ENCODE data around the gene TRMT1L.

TRMT1L gene

GRCh38 chr1:185129708-185130107 is 27.0 kb downstream of the TRMT1L start:
- no peak overlapping the region for H2AFZ ChIP-seq (ENCODE audit: low read length)
- H3K9me3 ChIP-seq (replicated peaks in 1 of 2; ENCODE audit: control insufficient read depth in 2 of 2, insufficient read depth in 1 of 2, low read depth in 1 of 2, low read length in 2 of 2), result peaks cover 0 to 16% of the 10 kb centered on the region in 2 donors
- peaks cover 3 to 78% of the 10 kb centered on the region in 2 donors for H3K36me3 ChIP-seq (replicated peaks in 1 of 2; ENCODE audit: control insufficient read depth in 2 of 2, insufficient read depth in 2 of 2, low read length in 2 of 2)
- H3K23ac ChIP-seq (ENCODE audit: low read depth, low read length, poor library complexity), result no peak overlapping the region
- DNase-seq (ENCODE audit: low spot score), result no peak
- H3K4me3 ChIP-seq (ENCODE audit: low read length in 2 of 2), result no peak overlapping the region
- H3K9ac ChIP-seq (ENCODE audit: low read depth, low read length, poor library complexity), result no peak overlapping the region
- H3K4ac ChIP-seq (ENCODE audit: low read length), result no peak overlapping the region
- WGBS, 2 donors (ENCODE audit: extremely low coverage in 2 of 2, insufficient read length in 2 of 2, insufficient replicate concordance in 1 of 2), result no CpG with 5 or more reads among the region's 2 CpGs
- no peak overlapping the region for H3K18ac ChIP-seq (ENCODE audit: low read length)
- no peak overlapping the region for H2BK5ac ChIP-seq (ENCODE audit: low read length)
- H4K8ac ChIP-seq (ENCODE audit: low read depth, low read length), result no peak overlapping the region
- no peaks in the 10 kb centered on the region for H3K4me1 ChIP-seq (ENCODE audit: control insufficient read depth in 2 of 2, insufficient read depth in 1 of 2, low read depth in 1 of 2, low read length in 2 of 2)
- H2AK5ac ChIP-seq (ENCODE audit: low read depth, low read length), result no peak overlapping the region
- H4K91ac ChIP-seq (ENCODE audit: low read depth, low read length, poor library complexity), result no peak overlapping the region
- H3K79me1 ChIP-seq (ENCODE audit: low read depth, low read length), result no peaks in the 10 kb centered on the region
- H3K14ac ChIP-seq (ENCODE audit: low read length), result no peak overlapping the region
- no peak overlapping the region for H3K4me2 ChIP-seq (ENCODE audit: insufficient read depth, low read length, poor library complexity, severe bottlenecking)
- H2BK15ac ChIP-seq (ENCODE audit: low read length), result no peak overlapping the region
- H3K27me3 ChIP-seq (ENCODE audit: control insufficient read depth in 3 of 3, insufficient read depth in 3 of 3, low read depth in 1 of 3, low read length in 3 of 3), result no peaks in the 10 kb centered on the region
- no peak overlapping the region for H2BK120ac ChIP-seq (ENCODE audit: low read depth, low read length)
- no peak overlapping the region for H3K27ac ChIP-seq (replicated peaks; ENCODE audit: low read length)
- no peak overlapping the region for H2BK12ac ChIP-seq (ENCODE audit: low read length)

DNA sequence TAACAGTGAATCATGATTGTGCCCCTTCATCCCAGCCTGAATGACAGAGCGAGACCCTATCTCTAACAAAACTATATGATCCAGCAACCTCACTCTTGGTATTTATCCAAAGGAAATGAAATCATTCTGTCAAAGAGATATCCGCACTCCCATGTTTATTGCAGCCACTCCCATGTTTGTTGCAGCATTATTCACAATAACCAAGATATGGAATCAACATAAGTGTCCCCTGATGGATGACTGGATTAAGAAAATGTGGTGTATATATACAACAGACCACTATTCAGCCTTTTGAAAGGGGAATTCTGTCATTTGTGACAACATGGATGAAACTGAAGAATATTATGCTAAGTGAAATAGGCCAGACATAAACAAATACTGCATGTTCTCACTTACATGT is 44.4 kb downstream of the TRMT1L start:
- H2AK5ac ChIP-seq (ENCODE audit: low read depth, low read length), result no peak overlapping the region
- no peak overlapping the region for H4K8ac ChIP-seq (ENCODE audit: low read depth, low read length)
- peaks cover 0 to 4% of the 10 kb centered on the region in 2 donors for H3K9me3 ChIP-seq (replicated peaks in 1 of 2; ENCODE audit: control insufficient read depth in 2 of 2, insufficient read depth in 1 of 2, low read depth in 1 of 2, low read length in 2 of 2)
- no peak overlapping the region for H3K4ac ChIP-seq (ENCODE audit: low read length)
- no peak overlapping the region for H3K4me2 ChIP-seq (ENCODE audit: insufficient read depth, low read length, poor library complexity, severe bottlenecking)
- H3K4me1 ChIP-seq (ENCODE audit: control insufficient read depth in 2 of 2, insufficient read depth in 1 of 2, low read depth in 1 of 2, low read length in 2 of 2), result no peaks in the 10 kb centered on the region
- no peak for DNase-seq (ENCODE audit: low spot score)
- no peak overlapping the region for H3K23ac ChIP-seq (ENCODE audit: low read depth, low read length, poor library complexity)
- H2BK120ac ChIP-seq (ENCODE audit: low read depth, low read length), result no peak overlapping the region
- no peak overlapping the region for H4K91ac ChIP-seq (ENCODE audit: low read depth, low read length, poor library complexity)
- H3K79me1 ChIP-seq (ENCODE audit: low read depth, low read length), result no peaks in the 10 kb centered on the region
- H3K27ac ChIP-seq (replicated peaks; ENCODE audit: low read length), result no peak overlapping the region
- no peak overlapping the region for H2BK5ac ChIP-seq (ENCODE audit: low read length)
- WGBS, 2 donors (ENCODE audit: extremely low coverage in 2 of 2, insufficient read length in 2 of 2, insufficient replicate concordance in 1 of 2), result no CpG with 5 or more reads among the region's 2 CpGs
- no peak overlapping the region for H3K14ac ChIP-seq (ENCODE audit: low read length)
- peaks cover 0 to under 1% of the 10 kb centered on the region in 2 donors for H3K36me3 ChIP-seq (replicated peaks in 1 of 2; ENCODE audit: control insufficient read depth in 2 of 2, insufficient read depth in 2 of 2, low read length in 2 of 2)
- no peak overlapping the region for H2BK15ac ChIP-seq (ENCODE audit: low read length)
- H3K4me3 ChIP-seq (ENCODE audit: low read length in 2 of 2), result no peak overlapping the region
- H3K9ac ChIP-seq (ENCODE audit: low read depth, low read length, poor library complexity), result no peak overlapping the region
- H2BK12ac ChIP-seq (ENCODE audit: low read length), result no peak overlapping the region
- no peak overlapping the region for H3K18ac ChIP-seq (ENCODE audit: low read length)
- H2AFZ ChIP-seq (ENCODE audit: low read length), result no peak overlapping the region
- no peaks in the 10 kb centered on the region for H3K27me3 ChIP-seq (ENCODE audit: control insufficient read depth in 3 of 3, insufficient read depth in 3 of 3, low read depth in 1 of 3, low read length in 3 of 3)

DNA sequence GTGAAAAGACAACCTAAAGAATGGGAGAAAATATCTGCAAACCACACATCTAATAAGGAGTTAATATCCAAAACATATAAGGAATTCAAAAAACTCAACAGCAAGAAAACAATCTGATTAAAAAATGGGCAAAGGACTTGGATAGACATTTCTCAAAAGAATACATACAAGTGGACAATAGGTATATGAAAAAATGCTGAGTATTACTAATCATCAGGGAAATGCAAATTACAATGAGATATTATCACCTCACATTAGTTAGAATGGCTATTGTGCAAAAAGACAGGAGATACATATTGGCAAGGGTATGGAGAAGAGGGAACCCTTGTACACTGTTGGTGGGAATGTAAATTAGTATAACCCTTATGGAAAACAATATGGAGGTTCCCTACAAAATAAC is 44.9 kb downstream of the TRMT1L start:
- H3K79me1 ChIP-seq (ENCODE audit: low read depth, low read length), result no peaks in the 10 kb centered on the region
- H3K36me3 ChIP-seq (replicated peaks in 1 of 2; ENCODE audit: control insufficient read depth in 2 of 2, insufficient read depth in 2 of 2, low read length in 2 of 2), result no peaks in the 10 kb centered on the region
- no peak overlapping the region for H3K18ac ChIP-seq (ENCODE audit: low read length)
- H3K27ac ChIP-seq (replicated peaks; ENCODE audit: low read length), result no peak overlapping the region
- H3K27me3 ChIP-seq (ENCODE audit: control insufficient read depth in 3 of 3, insufficient read depth in 3 of 3, low read depth in 1 of 3, low read length in 3 of 3), result no peaks in the 10 kb centered on the region
- no peak overlapping the region for H3K4ac ChIP-seq (ENCODE audit: low read length)
- no peak overlapping the region for H3K23ac ChIP-seq (ENCODE audit: low read depth, low read length, poor library complexity)
- no peak overlapping the region for H2BK12ac ChIP-seq (ENCODE audit: low read length)
- no peak overlapping the region for H3K4me2 ChIP-seq (ENCODE audit: insufficient read depth, low read length, poor library complexity, severe bottlenecking)
- H3K9me3 ChIP-seq (replicated peaks in 1 of 2; ENCODE audit: control insufficient read depth in 2 of 2, insufficient read depth in 1 of 2, low read depth in 1 of 2, low read length in 2 of 2), result peaks cover 0 to 4% of the 10 kb centered on the region in 2 donors
- no peak overlapping the region for H2AFZ ChIP-seq (ENCODE audit: low read length)
- no peak overlapping the region for H2BK120ac ChIP-seq (ENCODE audit: low read depth, low read length)
- no peaks in the 10 kb centered on the region for H3K4me1 ChIP-seq (ENCODE audit: control insufficient read depth in 2 of 2, insufficient read depth in 1 of 2, low read depth in 1 of 2, low read length in 2 of 2)
- H4K8ac ChIP-seq (ENCODE audit: low read depth, low read length), result no peak overlapping the region
- H4K91ac ChIP-seq (ENCODE audit: low read depth, low read length, poor library complexity), result no peak overlapping the region
- no peak overlapping the region for H2BK15ac ChIP-seq (ENCODE audit: low read length)
- H3K9ac ChIP-seq (ENCODE audit: low read depth, low read length, poor library complexity), result no peak overlapping the region
- no peak overlapping the region for H3K14ac ChIP-seq (ENCODE audit: low read length)
- no peak overlapping the region for H2AK5ac ChIP-seq (ENCODE audit: low read depth, low read length)
- no peak overlapping the region for H3K4me3 ChIP-seq (ENCODE audit: low read length in 2 of 2)
- H2BK5ac ChIP-seq (ENCODE audit: low read length), result no peak overlapping the region
- no peak for DNase-seq (ENCODE audit: low spot score)

- no peak overlapping the region for H3K4ac ChIP-seq (ENCODE audit: low read length)
Measured at GRCh38 chr1:185110145-185110544, 46.6 kb downstream of the TRMT1L start.

More at GRCh38 chr1:185110145-185110544, 46.6 kb downstream of the TRMT1L start:
- H3K4me1 ChIP-seq (ENCODE audit: control insufficient read depth in 2 of 2, insufficient read depth in 1 of 2, low read depth in 1 of 2, low read length in 2 of 2), result no peaks in the 10 kb centered on the region
- H3K79me1 ChIP-seq (ENCODE audit: low read depth, low read length), result no peaks in the 10 kb centered on the region
- no peaks in the 10 kb centered on the region for H3K36me3 ChIP-seq (replicated peaks in 1 of 2; ENCODE audit: control insufficient read depth in 2 of 2, insufficient read depth in 2 of 2, low read length in 2 of 2)
- no peak overlapping the region for H3K9ac ChIP-seq (ENCODE audit: low read depth, low read length, poor library complexity)
- H3K27me3 ChIP-seq (ENCODE audit: control insufficient read depth in 3 of 3, insufficient read depth in 3 of 3, low read depth in 1 of 3, low read length in 3 of 3), result no peaks in the 10 kb centered on the region
- no peak overlapping the region for H2BK12ac ChIP-seq (ENCODE audit: low read length)
- no peak overlapping the region for H2AK5ac ChIP-seq (ENCODE audit: low read depth, low read length)
- no peak overlapping the region for H3K4me2 ChIP-seq (ENCODE audit: insufficient read depth, low read length, poor library complexity, severe bottlenecking)
- no peak overlapping the region for H3K4me3 ChIP-seq (ENCODE audit: low read length in 2 of 2)
- no peak overlapping the region for H3K23ac ChIP-seq (ENCODE audit: low read depth, low read length, poor library complexity)
- H3K18ac ChIP-seq (ENCODE audit: low read length), result no peak overlapping the region
- no peak overlapping the region for H4K8ac ChIP-seq (ENCODE audit: low read depth, low read length)
- H2AFZ ChIP-seq (ENCODE audit: low read length), result no peak overlapping the region
- H2BK120ac ChIP-seq (ENCODE audit: low read depth, low read length), result no peak overlapping the region
- H3K14ac ChIP-seq (ENCODE audit: low read length), result no peak overlapping the region
- no peak overlapping the region for H2BK15ac ChIP-seq (ENCODE audit: low read length)
- no peak overlapping the region for H2BK5ac ChIP-seq (ENCODE audit: low read length)
- peaks cover 0 to 4% of the 10 kb centered on the region in 2 donors for H3K9me3 ChIP-seq (replicated peaks in 1 of 2; ENCODE audit: control insufficient read depth in 2 of 2, insufficient read depth in 1 of 2, low read depth in 1 of 2, low read length in 2 of 2)
- DNase-seq (ENCODE audit: low spot score), result no peak
- H4K91ac ChIP-seq (ENCODE audit: low read depth, low read length, poor library complexity), result no peak overlapping the region
- no peak overlapping the region for H3K27ac ChIP-seq (replicated peaks; ENCODE audit: low read length)
